Lower leg skin (tissue), 4 donors: ENCODE measurements around the gene STOM. TPM values are rescaled to one million over a fixed set of nuclear protein-coding genes. Genes with fewer than 3 reads are reported as not detected.

Experiments used
- DNase-seq, 2 donors: peaks; one replicate each; pipeline ENCODE4 v3.0.0-alpha.2; 2019; ENCODE audit warnings: low spot score in 2 of 2
- H3K4me3 ChIP-seq: fragments of 200-600 bp; sonication (generic); 2 replicates; pipeline ENCODE4 v1.5.1; 2017; ENCODE audit warnings: mild to moderate bottlenecking, low read depth; ENCODE audit not compliant: poor library complexity, severe bottlenecking
- POLR2A ChIP-seq, 2 donors: fragments of 450-650 bp; IDR thresholded peaks; one replicate each; pipeline ENCODE4 v1.6.1; 2016 to 2017; ENCODE audit warnings: antibody characterized with exemption in 2 of 2, mild to moderate bottlenecking in 1 of 2, moderate library complexity in 1 of 2
- WGBS, 2 donors: methylation state at CpG; one replicate each; pipeline ENCODE4 v1.1.5; 2018; 5-methylcytosine and 5-hydroxymethylcytosine counted together
- intact Hi-C: fragments of 100-400 bp; cut with DNase I; formaldehyde crosslinking; loops from one replicate; pipeline ENCODE4 v1.15.0; 2023; ENCODE audit warnings: low total_unique reads
- total RNA-seq, 4 donors: library from RNA; depleted of rRNA; stranded (reverse); fragments of >200 nt; gene quantifications; one replicate each; pipeline ENCODE4 v1.1.0, GENCODE V29; 2016
- TF ChIP-seq, protein P1 (sequence below), 3 donors: fragments of 450-650 bp; IDR thresholded peaks; one replicate each; pipeline ENCODE4 v1.5.1; 2016; ENCODE audit warnings: antibody characterized with exemption in 3 of 3, mild to moderate bottlenecking in 3 of 3, moderate library complexity in 2 of 3

STOM gene
- total RNA-seq, 4 donors from 2014 or later = 131 to 323 (median 208) TPM

DNA sequence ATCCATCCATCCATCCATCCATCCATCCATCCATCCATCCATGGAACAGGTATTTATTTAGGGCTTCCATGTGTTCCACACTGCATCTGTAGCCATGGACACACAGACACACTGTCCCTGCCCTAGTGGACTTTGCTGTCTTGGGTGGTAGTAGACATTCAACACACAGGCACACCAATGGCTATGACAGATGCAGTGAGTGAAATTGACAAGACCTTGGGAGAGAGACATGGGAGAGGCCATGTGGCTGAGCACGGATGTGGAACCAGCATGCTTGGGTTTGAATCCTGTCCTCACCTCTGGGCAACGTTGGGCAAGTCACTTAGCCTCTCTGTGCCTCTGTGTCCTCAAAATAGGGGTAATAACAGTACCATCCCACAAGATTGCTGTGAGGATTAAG, 45.3 kb downstream of the STOM start:
- H3K4me3 ChIP-seq = no peak overlapping the region
- intact Hi-C loops = loop anchor here (5.0 kb wide), 2 partner anchors 43 to 73 kb away; no protein-coding TSS in a partner anchor
- 82 to 94% methylated on average over 2 of the region's 2 CpGs for WGBS, 2 donors
- no peak for DNase-seq
- TF ChIP-seq, protein P1, sequence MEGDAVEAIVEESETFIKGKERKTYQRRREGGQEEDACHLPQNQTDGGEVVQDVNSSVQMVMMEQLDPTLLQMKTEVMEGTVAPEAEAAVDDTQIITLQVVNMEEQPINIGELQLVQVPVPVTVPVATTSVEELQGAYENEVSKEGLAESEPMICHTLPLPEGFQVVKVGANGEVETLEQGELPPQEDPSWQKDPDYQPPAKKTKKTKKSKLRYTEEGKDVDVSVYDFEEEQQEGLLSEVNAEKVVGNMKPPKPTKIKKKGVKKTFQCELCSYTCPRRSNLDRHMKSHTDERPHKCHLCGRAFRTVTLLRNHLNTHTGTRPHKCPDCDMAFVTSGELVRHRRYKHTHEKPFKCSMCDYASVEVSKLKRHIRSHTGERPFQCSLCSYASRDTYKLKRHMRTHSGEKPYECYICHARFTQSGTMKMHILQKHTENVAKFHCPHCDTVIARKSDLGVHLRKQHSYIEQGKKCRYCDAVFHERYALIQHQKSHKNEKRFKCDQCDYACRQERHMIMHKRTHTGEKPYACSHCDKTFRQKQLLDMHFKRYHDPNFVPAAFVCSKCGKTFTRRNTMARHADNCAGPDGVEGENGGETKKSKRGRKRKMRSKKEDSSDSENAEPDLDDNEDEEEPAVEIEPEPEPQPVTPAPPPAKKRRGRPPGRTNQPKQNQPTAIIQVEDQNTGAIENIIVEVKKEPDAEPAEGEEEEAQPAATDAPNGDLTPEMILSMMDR (IDR thresholded peaks at IDR 0.05) = no peak
- TF ChIP-seq POLR2A (IDR thresholded peaks at IDR 0.05) = no peak

DNA sequence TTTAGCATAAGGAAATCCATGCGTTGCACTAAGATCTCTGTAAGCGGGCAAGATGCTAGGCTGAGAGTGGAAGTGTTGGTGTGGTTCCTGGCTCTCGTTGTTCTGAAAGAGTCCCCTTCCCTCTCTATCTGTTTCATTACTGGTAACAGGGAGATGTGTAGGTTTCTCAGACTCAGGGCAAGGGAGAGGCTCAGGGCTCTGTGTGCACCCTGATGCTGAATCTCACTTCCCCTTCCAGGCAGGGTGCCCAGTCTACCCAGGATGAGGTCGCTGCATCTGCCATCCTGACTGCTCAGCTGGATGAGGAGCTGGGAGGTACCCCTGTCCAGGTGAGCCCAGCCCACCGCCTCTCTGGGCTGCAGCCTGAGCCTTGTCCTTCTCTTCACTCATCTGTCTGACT, 45.7 kb downstream of the STOM start:
- intact Hi-C loops = loop anchor here (5.0 kb wide), 1 partner anchor 73 kb away; no protein-coding TSS in a partner anchor
- H3K4me3 ChIP-seq = no peak overlapping the region
- peak in 1 of 2 donors; percentile 14 for DNase-seq
- WGBS, 2 donors = 83 to 87% methylated on average over 5 of the region's 5 CpGs
- TF ChIP-seq, protein P1 (IDR thresholded peaks at IDR 0.05) = no peak
- TF ChIP-seq POLR2A (IDR thresholded peaks at IDR 0.05) = no peak

DNA sequence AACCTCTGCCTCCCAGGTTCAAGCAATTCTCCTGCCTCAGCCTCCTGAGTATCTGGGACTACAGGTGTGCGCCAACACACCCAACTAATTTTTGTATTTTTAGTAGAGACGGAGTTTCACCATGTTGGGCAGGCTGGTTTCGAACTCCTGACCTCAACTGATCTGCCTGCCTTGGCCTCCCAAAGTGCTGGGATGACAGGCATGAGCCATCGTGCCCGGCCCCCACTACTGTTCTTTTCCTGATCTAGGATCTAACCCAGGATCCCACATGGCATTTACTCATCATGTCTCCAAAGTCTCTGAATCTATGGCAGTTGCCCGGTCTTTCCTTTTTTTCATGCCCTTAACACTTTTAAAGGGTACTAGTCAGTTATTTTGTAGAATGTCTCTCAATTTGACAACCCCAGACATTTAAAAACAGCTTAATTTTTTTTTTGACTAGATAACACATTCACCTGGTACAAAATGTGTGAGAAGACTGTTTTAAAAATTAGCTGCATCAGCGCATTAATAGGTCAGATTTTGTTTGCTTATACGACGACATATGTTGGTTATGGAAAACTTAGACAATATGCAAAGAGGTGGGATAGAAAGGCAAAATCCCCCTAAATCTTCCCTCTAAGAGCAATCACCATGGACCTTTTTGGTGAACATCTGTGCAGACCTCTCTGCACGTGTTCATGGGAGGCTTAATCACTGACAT, 46.5 kb downstream of the STOM start:
- peak in 1 of 2 donors; percentile 13 for DNase-seq
- H3K4me3 ChIP-seq = no peak overlapping the region
- intact Hi-C loops = loop anchor here (5.0 kb wide), 1 partner anchor 74 kb away; no protein-coding TSS in a partner anchor
- TF ChIP-seq, protein P1 (IDR thresholded peaks at IDR 0.05) = no peak
- TF ChIP-seq POLR2A (IDR thresholded peaks at IDR 0.05) = no peak
- 90 to 92% methylated on average over 10 of the region's 10 CpGs for WGBS, 2 donors

DNA sequence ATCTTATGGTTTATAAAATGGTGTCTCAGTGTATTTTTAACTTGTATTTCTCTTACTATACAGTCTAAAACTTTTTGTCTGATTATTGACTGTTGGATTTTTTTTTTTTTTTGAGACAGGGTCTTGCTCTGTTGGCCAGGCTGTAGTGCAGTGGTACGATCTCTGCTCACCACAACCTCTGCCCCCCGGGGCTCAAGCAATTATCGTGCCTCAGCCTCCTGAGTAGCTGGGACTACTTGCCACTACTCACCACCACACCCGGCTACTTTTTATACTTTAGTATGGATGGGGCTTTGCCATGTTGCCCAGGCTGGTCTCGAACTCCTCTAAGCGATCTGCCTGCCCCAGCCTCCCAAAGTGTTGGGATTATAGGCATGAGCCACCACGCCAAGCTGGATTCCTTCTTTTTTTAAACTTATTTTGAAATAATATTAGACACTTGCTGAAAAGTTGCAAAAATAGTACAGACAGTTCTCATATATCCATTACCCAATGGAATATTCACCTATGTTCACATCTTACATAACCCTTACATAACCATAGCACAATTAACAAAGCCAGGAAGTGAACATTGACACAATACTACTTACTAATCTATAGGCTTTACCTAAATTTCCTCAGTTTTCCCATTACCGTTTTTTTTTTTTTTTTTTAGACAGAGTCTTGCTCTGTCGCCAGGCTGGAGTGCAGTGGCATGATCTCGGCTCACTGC, 47.2 kb downstream of the STOM start:
- WGBS, 2 donors = 81 to 83% methylated on average over 10 of the region's 10 CpGs
- no peak overlapping the region for H3K4me3 ChIP-seq
- TF ChIP-seq POLR2A (IDR thresholded peaks at IDR 0.05) = no peak
- TF ChIP-seq, protein P1 (IDR thresholded peaks at IDR 0.05) = no peak
- peak in 1 of 2 donors; percentile 14 for DNase-seq
- intact Hi-C loops = loop anchor here (5.0 kb wide), 1 partner anchor 74 kb away; no protein-coding TSS in a partner anchor

DNA sequence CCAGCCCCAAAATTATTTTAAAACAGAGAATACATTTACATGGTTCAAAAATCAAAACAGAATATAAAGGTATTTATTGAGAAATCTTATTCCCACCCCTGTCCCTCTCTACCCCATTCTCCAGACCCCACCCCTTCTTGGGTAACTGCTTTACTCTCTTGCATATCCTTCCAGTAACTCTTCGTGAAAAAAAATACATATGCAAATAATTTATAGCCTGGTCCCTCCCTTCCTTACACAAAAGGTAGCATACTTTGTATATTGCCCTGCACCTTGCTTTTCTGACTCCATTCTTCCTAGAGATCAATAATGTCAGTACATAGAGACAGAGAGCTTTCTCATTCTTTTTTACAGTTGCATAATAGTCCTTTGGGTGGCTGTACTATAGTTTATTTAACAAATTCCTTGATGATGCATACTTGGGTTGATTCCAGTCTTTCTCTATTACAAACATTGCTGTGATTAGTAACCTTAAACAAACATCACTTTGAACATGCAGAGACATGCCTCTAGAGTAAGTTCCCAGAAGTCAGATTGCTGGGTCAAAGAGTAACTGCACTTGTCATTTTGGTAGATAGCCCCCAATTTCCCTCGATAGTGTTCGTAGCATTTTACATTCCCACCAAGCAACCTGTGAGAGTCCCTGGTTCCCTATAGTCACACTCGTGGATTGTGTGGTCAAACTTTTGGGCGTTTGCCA, 47.9 kb downstream of the STOM start:
- intact Hi-C loops = loop anchor here (5.0 kb wide), 1 partner anchor 75 kb away; no protein-coding TSS in a partner anchor
- TF ChIP-seq, protein P1 (IDR thresholded peaks at IDR 0.05) = peak in 1 of 3 donors; percentile 19
- no peak for TF ChIP-seq POLR2A (IDR thresholded peaks at IDR 0.05)
- H3K4me3 ChIP-seq = no peak overlapping the region
- peak in 1 of 2 donors; percentile 14 for DNase-seq
- WGBS, 2 donors = 42 to 60% methylated on average over 5 of the region's 5 CpGs
